Measurements from ENCODE around the gene BCORL1. TPM values are rescaled to one million over a fixed set of nuclear protein-coding genes. Genes with fewer than 3 reads are reported as not detected.

The BCORL1 gene
- total RNA-seq, 1 donor from 2014 or later = 24.0 TPM

- Mint-ChIP-seq H3K27ac (no peak overlapping the region), H3K4me1 (ENCODE audit: unreplicated experiment) (peaks cover 5% of the 10 kb centered on the region), H3K27me3 (no peaks in the 10 kb centered on the region), H3K9me3 (no peaks in the 10 kb centered on the region), H3K36me3 (peaks cover 5% of the 10 kb centered on the region), H3K4me3 (no peak overlapping the region)
- TF ChIP-seq CTCF (conservative IDR thresholded peaks at IDR 0.05) = no peak
- DNase-seq (ENCODE audit: extremely low spot score, unreplicated experiment) = no peak
Measured at GRCh38 chrX:130057209-130057608, 74.8 kb downstream of the BCORL1 start.

- Mint-ChIP-seq H3K36me3 (peaks cover 5% of the 10 kb centered on the region), H3K4me3 (no peak overlapping the region), H3K9me3 (no peaks in the 10 kb centered on the region), H3K4me1 (ENCODE audit: unreplicated experiment) (peaks cover 5% of the 10 kb centered on the region), H3K27me3 (no peaks in the 10 kb centered on the region), H3K27ac (peak overlapping the region; percentile 14)
- no peak for DNase-seq (ENCODE audit: extremely low spot score, unreplicated experiment)
- TF ChIP-seq CTCF (conservative IDR thresholded peaks at IDR 0.05) = no peak
Measured at GRCh38 chrX:130058652-130059051, 76.2 kb downstream of the BCORL1 start.

- Mint-ChIP-seq H3K27me3 (no peaks in the 10 kb centered on the region), H3K27ac (peak overlapping the region; percentile 58), H3K9me3 (no peaks in the 10 kb centered on the region), H3K36me3 (peaks cover under 1% of the 10 kb centered on the region), H3K4me1 (ENCODE audit: unreplicated experiment) (peaks cover under 1% of the 10 kb centered on the region), H3K4me3 (peak overlapping the region; percentile 81)
- peak; percentile 91 for TF ChIP-seq CTCF (conservative IDR thresholded peaks at IDR 0.05)
- peak; percentile 90 for DNase-seq (ENCODE audit: extremely low spot score, unreplicated experiment)
Measured at GRCh38 chrX:130060122-130061069, 78.0 kb downstream of the BCORL1 start.

- Mint-ChIP-seq H3K4me1 (ENCODE audit: unreplicated experiment) (no peaks in the 10 kb centered on the region), H3K4me3 (no peak overlapping the region), H3K27ac (no peak overlapping the region), H3K27me3 (no peaks in the 10 kb centered on the region), H3K9me3 (no peaks in the 10 kb centered on the region), H3K36me3 (peaks cover 3% of the 10 kb centered on the region)
- no peak for DNase-seq (ENCODE audit: extremely low spot score, unreplicated experiment)
- no peak for TF ChIP-seq CTCF (conservative IDR thresholded peaks at IDR 0.05)
Measured at GRCh38 chrX:130066975-130067615, 84.7 kb downstream of the BCORL1 start.

- Mint-ChIP-seq H3K27ac (peak overlapping the region; percentile 34), H3K36me3 (peaks cover 3% of the 10 kb centered on the region), H3K4me3 (no peak overlapping the region), H3K27me3 (no peaks in the 10 kb centered on the region), H3K9me3 (no peaks in the 10 kb centered on the region), H3K4me1 (ENCODE audit: unreplicated experiment) (no peaks in the 10 kb centered on the region)
- DNase-seq (ENCODE audit: extremely low spot score, unreplicated experiment) = no peak
- no peak for TF ChIP-seq CTCF (conservative IDR thresholded peaks at IDR 0.05)
Measured at GRCh38 chrX:130071611-130072344, 89.3 kb downstream of the BCORL1 start.

Measured in type B pancreatic cell (in vitro differentiated cells).